GM23338 (cell line): Measurements from ENCODE around the gene MAD1L1. TPM values are rescaled to one million over a fixed set of nuclear protein-coding genes. Genes with fewer than 3 reads are reported as not detected.

Experiments
- ATAC-seq: fragments of 200-7000 bp; cut with Tn5 transposase; 3 replicates; pipeline ENCODE4 v1.9.1; 2020
- DNase-seq: peaks from one replicate; pipeline ENCODE4 v3.0.0-alpha.2; 2015; ENCODE audit warnings: low spot score
- H2AFZ ChIP-seq: fragments of 200-600 bp; sonication (generic); 2 replicates; pipeline ENCODE4 v1.8.0; 2016; ENCODE audit warnings: antibody characterized with exemption, mild to moderate bottlenecking, moderate library complexity
- H3F3A ChIP-seq: fragments of 200-600 bp; sonication (generic); replicated peaks from 2 replicates; pipeline ENCODE4 v1.8.0; 2017; ENCODE audit warnings: antibody characterized with exemption, mixed run types, low read depth
- H3K27ac ChIP-seq: fragments of 200-600 bp; sonication (generic); 2 replicates; pipeline ENCODE4 v1.6.1; 2016; ENCODE audit warnings: low read depth
- H3K27me3 ChIP-seq: fragments of 200-600 bp; sonication (generic); 2 replicates; pipeline ENCODE4 v1.8.0; 2016; ENCODE audit warnings: mild to moderate bottlenecking, mixed run types, moderate library complexity; ENCODE audit not compliant: insufficient read depth
- H3K36me3 ChIP-seq: fragments of 200-600 bp; sonication (generic); 2 replicates; pipeline ENCODE4 v1.8.0; 2016; ENCODE audit warnings: mild to moderate bottlenecking; ENCODE audit not compliant: insufficient read depth
- H3K4me1 ChIP-seq: fragments of 200-600 bp; sonication (generic); 2 replicates; pipeline ENCODE4 v1.8.0; 2016; ENCODE audit warnings: mild to moderate bottlenecking, moderate library complexity; ENCODE audit not compliant: insufficient read depth
- H3K4me2 ChIP-seq: fragments of 200-600 bp; sonication (generic); 2 replicates; pipeline ENCODE4 v1.7.1; 2017; ENCODE audit warnings: mixed run types
- H3K4me3 ChIP-seq: fragments of 200-600 bp; sonication (generic); 2 replicates; pipeline ENCODE4 v1.6.1; 2016; ENCODE audit warnings: mixed run types
- H3K79me2 ChIP-seq: fragments of 200-600 bp; sonication (generic); replicated peaks from 2 replicates; pipeline ENCODE4 v1.8.0; 2017; ENCODE audit warnings: mild to moderate bottlenecking; ENCODE audit not compliant: insufficient read depth
- H3K9me2 ChIP-seq: fragments of 200-600 bp; sonication (generic); 2 replicates; pipeline ENCODE4 v1.8.0; 2017; ENCODE audit not compliant: insufficient read depth
- H4K20me1 ChIP-seq: fragments of 200-600 bp; sonication (generic); replicated peaks from 2 replicates; pipeline ENCODE4 v1.8.0; 2017; ENCODE audit warnings: mild to moderate bottlenecking; ENCODE audit not compliant: insufficient read depth
- H3K27ac Mint-ChIP-seq: 2 replicates; pipeline ENCODE4 v1.8.0; 2020; ENCODE audit warnings: inconsistent platforms, mild to moderate bottlenecking, moderate library complexity, mixed read lengths
- H3K27me3 Mint-ChIP-seq: 3 replicates; pipeline ENCODE4 v1.8.0; 2022; ENCODE audit warnings: low read depth, mild to moderate bottlenecking, moderate library complexity, mixed read lengths, inconsistent platforms; ENCODE audit not compliant: insufficient read depth, poor library complexity
- H3K36me3 Mint-ChIP-seq: 3 replicates; pipeline ENCODE4 v1.8.0; 2021; ENCODE audit warnings: low read depth, mild to moderate bottlenecking, inconsistent platforms, moderate library complexity, mixed read lengths
- H3K4me1 Mint-ChIP-seq: 3 replicates; pipeline ENCODE4 v1.8.0; 2020; ENCODE audit warnings: mild to moderate bottlenecking, inconsistent platforms, mixed read lengths
- H3K4me3 Mint-ChIP-seq: 3 replicates; pipeline ENCODE4 v1.8.0; 2021; ENCODE audit warnings: moderate library complexity, mild to moderate bottlenecking, inconsistent platforms, mixed read lengths
- H3K9me3 Mint-ChIP-seq: 3 replicates; pipeline ENCODE4 v1.8.0; 2020; ENCODE audit warnings: moderate library complexity, mild to moderate bottlenecking, inconsistent platforms, mixed read lengths
- CREB1 ChIP-seq: fragments of 250-450 bp; sonication (Bioruptor Pico); IDR thresholded peaks from 2 replicates; pipeline ENCODE4 v1.5.0; 2020; ENCODE audit warnings: low read depth, mild to moderate bottlenecking, moderate library complexity
- CTCF ChIP-seq, 2 experiments: fragments of 200-600 bp in 1 of 2; sonication (generic) in 1 of 2; conservative IDR thresholded peaks; 2 replicates each; pipeline versions ENCODE4 v1.5.1 to v1.6.1; 2016 to 2017; ENCODE audit warnings: antibody characterized with exemption in 2 of 2, low read depth in 2 of 2, mild to moderate bottlenecking in 2 of 2, moderate library complexity in 1 of 2
- EZH2 ChIP-seq: fragments of 200-600 bp; sonication (generic); IDR thresholded peaks from one replicate; pipeline ENCODE4 v1.8.0; 2017; ENCODE audit warnings: antibody characterized with exemption, mild to moderate bottlenecking, low read depth; ENCODE audit not compliant: unreplicated experiment
- EZH2phosphoT487 ChIP-seq: fragments of 200-600 bp; sonication (generic); IDR thresholded peaks from one replicate; pipeline ENCODE4 v1.8.1; 2018; ENCODE audit warnings: antibody characterized with exemption; ENCODE audit not compliant: unreplicated experiment
- JUNB ChIP-seq: IDR thresholded peaks from one replicate; pipeline ENCODE4 v1.6.1; 2016; ENCODE audit warnings: antibody characterized with exemption; ENCODE audit not compliant: unreplicated experiment
- NANOG ChIP-seq: IDR thresholded peaks from 2 replicates; pipeline ENCODE4 v1.6.1; 2016; ENCODE audit warnings: antibody characterized with exemption, borderline replicate concordance
- POLR2AphosphoS5 ChIP-seq: IDR thresholded peaks from 2 replicates; pipeline ENCODE4 v1.6.1; 2016; ENCODE audit warnings: antibody characterized with exemption, low read depth
- REST ChIP-seq: IDR thresholded peaks from one replicate; pipeline ENCODE4 v1.6.1; 2018; ENCODE audit warnings: antibody characterized with exemption; ENCODE audit not compliant: unreplicated experiment
- STAT1 ChIP-seq: IDR thresholded peaks from one replicate; pipeline ENCODE4 v1.6.1; 2016; ENCODE audit warnings: antibody characterized with exemption; ENCODE audit not compliant: unreplicated experiment
- ZNF114 ChIP-seq: fragments of 250-450 bp; sonication (Bioruptor Pico); IDR thresholded peaks from 2 replicates; pipeline ENCODE4 v1.5.0; 2020; ENCODE audit warnings: mild to moderate bottlenecking, moderate library complexity
- ZNF331 ChIP-seq: fragments of 250-450 bp; sonication (Bioruptor Pico); IDR thresholded peaks from 2 replicates; pipeline ENCODE4 v1.5.0; 2020; ENCODE audit warnings: low read depth, mild to moderate bottlenecking, moderate library complexity
- polyA plus RNA-seq: library from polyadenylated mRNA; unstranded; fragments of >200 nt; fragmentation: Nextera tagmentation; extraction: Ambion mirVana; gene quantifications from 2 replicates; pipeline ENCODE4 v1.2.1, GENCODE V29; 2016
- total RNA-seq: library from RNA; depleted of rRNA; stranded (reverse); fragments of >200 nt; shearing (Covaris generic); gene quantifications from 2 replicates; pipeline ENCODE4 v1.2.3, GENCODE V29; 2014
- TF ChIP-seq, protein P1 (sequence below): fragments of 250-450 bp; sonication (Bioruptor Pico); IDR thresholded peaks from 2 replicates; pipeline ENCODE4 v1.5.0; 2020; ENCODE audit warnings: mild to moderate bottlenecking, moderate library complexity
- TF ChIP-seq, protein P2 (sequence below): IDR thresholded peaks from 2 replicates; pipeline ENCODE4 v1.6.1; 2016; ENCODE audit warnings: antibody characterized with exemption

The MAD1L1 gene
- total and polyA plus RNA-seq, 2 experiments from 2014 or later: 40.3 to 59.3 TPM

- TF ChIP-seq ZNF331 (CRISPR knock-in tag) (no peak), NANOG (no peak), CREB1 (no peak), JUNB (no peak), POLR2AphosphoS5 (no peak), CTCF (conservative IDR thresholded peaks at IDR 0.05; ENCODE audit: low read depth in 2 of 2) (no peak), EZH2phosphoT487 (no peak), EZH2 (no peak), STAT1 (no peak), ZNF114 (no peak), REST (no peak)
- TF ChIP-seq, protein P1, sequence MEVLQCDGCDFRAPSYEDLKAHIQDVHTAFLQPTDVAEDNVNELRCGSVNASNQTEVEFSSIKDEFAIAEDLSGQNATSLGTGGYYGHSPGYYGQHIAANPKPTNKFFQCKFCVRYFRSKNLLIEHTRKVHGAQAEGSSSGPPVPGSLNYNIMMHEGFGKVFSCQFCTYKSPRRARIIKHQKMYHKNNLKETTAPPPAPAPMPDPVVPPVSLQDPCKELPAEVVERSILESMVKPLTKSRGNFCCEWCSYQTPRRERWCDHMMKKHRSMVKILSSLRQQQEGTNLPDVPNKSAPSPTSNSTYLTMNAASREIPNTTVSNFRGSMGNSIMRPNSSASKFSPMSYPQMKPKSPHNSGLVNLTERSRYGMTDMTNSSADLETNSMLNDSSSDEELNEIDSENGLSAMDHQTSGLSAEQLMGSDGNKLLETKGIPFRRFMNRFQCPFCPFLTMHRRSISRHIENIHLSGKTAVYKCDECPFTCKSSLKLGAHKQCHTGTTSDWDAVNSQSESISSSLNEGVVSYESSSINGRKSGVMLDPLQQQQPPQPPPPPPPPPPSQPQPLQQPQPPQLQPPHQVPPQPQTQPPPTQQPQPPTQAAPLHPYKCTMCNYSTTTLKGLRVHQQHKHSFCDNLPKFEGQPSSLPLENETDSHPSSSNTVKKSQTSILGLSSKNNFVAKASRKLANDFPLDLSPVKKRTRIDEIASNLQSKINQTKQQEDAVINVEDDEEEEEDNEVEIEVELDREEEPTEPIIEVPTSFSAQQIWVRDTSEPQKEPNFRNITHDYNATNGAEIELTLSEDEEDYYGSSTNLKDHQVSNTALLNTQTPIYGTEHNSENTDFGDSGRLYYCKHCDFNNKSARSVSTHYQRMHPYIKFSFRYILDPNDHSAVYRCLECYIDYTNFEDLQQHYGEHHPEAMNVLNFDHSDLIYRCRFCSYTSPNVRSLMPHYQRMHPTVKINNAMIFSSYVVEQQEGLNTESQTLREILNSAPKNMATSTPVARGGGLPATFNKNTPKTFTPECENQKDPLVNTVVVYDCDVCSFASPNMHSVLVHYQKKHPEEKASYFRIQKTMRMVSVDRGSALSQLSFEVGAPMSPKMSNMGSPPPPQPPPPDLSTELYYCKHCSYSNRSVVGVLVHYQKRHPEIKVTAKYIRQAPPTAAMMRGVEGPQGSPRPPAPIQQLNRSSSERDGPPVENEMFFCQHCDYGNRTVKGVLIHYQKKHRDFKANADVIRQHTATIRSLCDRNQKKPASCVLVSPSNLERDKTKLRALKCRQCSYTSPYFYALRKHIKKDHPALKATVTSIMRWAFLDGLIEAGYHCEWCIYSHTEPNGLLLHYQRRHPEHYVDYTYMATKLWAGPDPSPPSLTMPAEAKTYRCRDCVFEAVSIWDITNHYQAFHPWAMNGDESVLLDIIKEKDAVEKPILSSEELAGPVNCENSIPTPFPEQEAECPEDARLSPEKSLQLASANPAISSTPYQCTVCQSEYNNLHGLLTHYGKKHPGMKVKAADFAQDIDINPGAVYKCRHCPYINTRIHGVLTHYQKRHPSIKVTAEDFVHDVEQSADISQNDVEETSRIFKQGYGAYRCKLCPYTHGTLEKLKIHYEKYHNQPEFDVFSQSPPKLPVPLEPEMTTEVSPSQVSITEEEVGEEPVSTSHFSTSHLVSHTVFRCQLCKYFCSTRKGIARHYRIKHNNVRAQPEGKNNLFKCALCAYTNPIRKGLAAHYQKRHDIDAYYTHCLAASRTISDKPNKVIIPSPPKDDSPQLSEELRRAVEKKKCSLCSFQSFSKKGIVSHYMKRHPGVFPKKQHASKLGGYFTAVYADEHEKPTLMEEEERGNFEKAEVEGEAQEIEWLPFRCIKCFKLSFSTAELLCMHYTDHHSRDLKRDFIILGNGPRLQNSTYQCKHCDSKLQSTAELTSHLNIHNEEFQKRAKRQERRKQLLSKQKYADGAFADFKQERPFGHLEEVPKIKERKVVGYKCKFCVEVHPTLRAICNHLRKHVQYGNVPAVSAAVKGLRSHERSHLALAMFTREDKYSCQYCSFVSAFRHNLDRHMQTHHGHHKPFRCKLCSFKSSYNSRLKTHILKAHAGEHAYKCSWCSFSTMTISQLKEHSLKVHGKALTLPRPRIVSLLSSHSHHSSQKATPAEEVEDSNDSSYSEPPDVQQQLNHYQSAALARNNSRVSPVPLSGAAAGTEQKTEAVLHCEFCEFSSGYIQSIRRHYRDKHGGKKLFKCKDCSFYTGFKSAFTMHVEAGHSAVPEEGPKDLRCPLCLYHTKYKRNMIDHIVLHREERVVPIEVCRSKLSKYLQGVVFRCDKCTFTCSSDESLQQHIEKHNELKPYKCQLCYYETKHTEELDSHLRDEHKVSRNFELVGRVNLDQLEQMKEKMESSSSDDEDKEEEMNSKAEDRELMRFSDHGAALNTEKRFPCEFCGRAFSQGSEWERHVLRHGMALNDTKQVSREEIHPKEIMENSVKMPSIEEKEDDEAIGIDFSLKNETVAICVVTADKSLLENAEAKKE (CRISPR knock-in tag): no peak
- TF ChIP-seq, protein P2, sequence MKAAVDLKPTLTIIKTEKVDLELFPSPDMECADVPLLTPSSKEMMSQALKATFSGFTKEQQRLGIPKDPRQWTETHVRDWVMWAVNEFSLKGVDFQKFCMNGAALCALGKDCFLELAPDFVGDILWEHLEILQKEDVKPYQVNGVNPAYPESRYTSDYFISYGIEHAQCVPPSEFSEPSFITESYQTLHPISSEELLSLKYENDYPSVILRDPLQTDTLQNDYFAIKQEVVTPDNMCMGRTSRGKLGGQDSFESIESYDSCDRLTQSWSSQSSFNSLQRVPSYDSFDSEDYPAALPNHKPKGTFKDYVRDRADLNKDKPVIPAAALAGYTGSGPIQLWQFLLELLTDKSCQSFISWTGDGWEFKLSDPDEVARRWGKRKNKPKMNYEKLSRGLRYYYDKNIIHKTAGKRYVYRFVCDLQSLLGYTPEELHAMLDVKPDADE: no peak
- Histone ChIP-seq H3K27ac (no peak overlapping the region), H3K27me3 (no peaks in the 10 kb centered on the region), H2AFZ (no peak overlapping the region), H3K79me2 (peaks cover 55% of the 10 kb centered on the region), H3K4me1 (no peaks in the 10 kb centered on the region), H3F3A (no peaks in the 10 kb centered on the region), H3K36me3 (peaks cover 8% of the 10 kb centered on the region; the same call in 1 of the 2 replicates), H3K4me2 (no peak overlapping the region), H3K9me2 (no peaks in the 10 kb centered on the region), H4K20me1 (peaks cover 6% of the 10 kb centered on the region), H3K4me3 (no peak overlapping the region)
- Mint-ChIP-seq H3K9me3 (no peaks in the 10 kb centered on the region), H3K36me3 (peaks cover 68% of the 10 kb centered on the region), H3K27me3 (peaks cover 7% of the 10 kb centered on the region), H3K4me1 (no peaks in the 10 kb centered on the region), H3K27ac (no peak overlapping the region), H3K4me3 (no peak overlapping the region)
- ATAC-seq (no peak), DNase-seq (no peak)
Observed at GRCh38 chr7:2223321-2223720, 9.4 kb downstream of the MAD1L1 start.
